ENCODE data around the gene IGBP1.

GRCh38 chrX:70141373-70141772, 8.1 kb downstream of the IGBP1 start:
- TF ChIP-seq POLR2A (IDR thresholded peaks at IDR 0.05; ENCODE audit: low read length) (no peak), GATA1 (IDR thresholded peaks at IDR 0.05; ENCODE audit: low read depth, low read length) (no peak)

All from erythroblast (primary cell).